ENCODE data around the gene CYP39A1. TPM values are rescaled to one million over a fixed set of nuclear protein-coding genes. Genes with fewer than 3 reads are reported as not detected.
A peak's percentile ranks its signal among the peaks of the same experiment; 100 is the strongest.

Gene CYP39A1
- total RNA-seq, 2 donors from 2014 or later, result 0.68 to 1.1 TPM

GRCh38 chr6:46505693-46506512 is 146.7 kb downstream of the CYP39A1 start:
- no peak for ATAC-seq (ENCODE audit: insufficient number of reproducible peaks, low FRiP score, low read depth)
- Histone ChIP-seq H3K27me3 (replicated peaks; ENCODE audit: insufficient read depth) (no peaks in the 10 kb centered on the region), H3K4me3 (no peak overlapping the region), H3K36me3 (no peaks in the 10 kb centered on the region), H3K4me1 (ENCODE audit: control insufficient read depth in 1 of 2, low read depth in 2 of 2) (peaks cover 32 to 95% of the 10 kb centered on the region in 2 donors), H3K27ac (peak overlapping the region; percentile 87 to 92), H3K9me3 (no peaks in the 10 kb centered on the region)
- TF ChIP-seq CTCF (IDR thresholded peaks at IDR 0.05), result no peak
- no peak for DNase-seq (ENCODE audit: low spot score)

GRCh38 chr6:46504242-46504641 is 148.4 kb downstream of the CYP39A1 start:
- Histone ChIP-seq H3K27ac (peak overlapping the region; percentile 87 to 92), H3K4me1 (ENCODE audit: control insufficient read depth in 1 of 2, low read depth in 2 of 2) (peaks cover 22 to 90% of the 10 kb centered on the region in 2 donors), H3K9me3 (no peaks in the 10 kb centered on the region), H3K4me3 (no peak overlapping the region), H3K27me3 (replicated peaks; ENCODE audit: insufficient read depth) (no peaks in the 10 kb centered on the region), H3K36me3 (no peaks in the 10 kb centered on the region)
- ATAC-seq (ENCODE audit: insufficient number of reproducible peaks, low FRiP score, low read depth), result no peak
- TF ChIP-seq CTCF (IDR thresholded peaks at IDR 0.05), result no peak
- no peak for DNase-seq (ENCODE audit: low spot score)

GRCh38 chr6:46502486-46503119 is 150.0 kb downstream of the CYP39A1 start:
- peaks cover 15 to 81% of the 10 kb centered on the region in 2 donors for H3K4me1 ChIP-seq (ENCODE audit: control insufficient read depth in 1 of 2, low read depth in 2 of 2)
- no peak overlapping the region for H3K4me3 ChIP-seq
- no peak for TF ChIP-seq CTCF (IDR thresholded peaks at IDR 0.05)
- ATAC-seq (ENCODE audit: insufficient number of reproducible peaks, low FRiP score, low read depth), result no peak
- peak overlapping the region; percentile 87 to 92 for H3K27ac ChIP-seq
- no peak for DNase-seq (ENCODE audit: low spot score)
- no peaks in the 10 kb centered on the region for H3K9me3 ChIP-seq
- H3K27me3 ChIP-seq (replicated peaks; ENCODE audit: insufficient read depth), result no peaks in the 10 kb centered on the region
- no peaks in the 10 kb centered on the region for H3K36me3 ChIP-seq

GRCh38 chr6:46501136-46502089 is 151.2 kb downstream of the CYP39A1 start:
- H3K4me1 ChIP-seq (ENCODE audit: control insufficient read depth in 1 of 2, low read depth in 2 of 2), result peaks cover 15 to 72% of the 10 kb centered on the region in 2 donors
- H3K27ac ChIP-seq, result peak overlapping the region; percentile 87 to 92
- H3K27me3 ChIP-seq (replicated peaks; ENCODE audit: insufficient read depth), result no peaks in the 10 kb centered on the region
- no peak overlapping the region for H3K4me3 ChIP-seq
- ATAC-seq (ENCODE audit: insufficient number of reproducible peaks, low FRiP score, low read depth) (peak; percentile 45), DNase-seq (ENCODE audit: low spot score) (no peak)
- H3K36me3 ChIP-seq, result no peaks in the 10 kb centered on the region
- no peak for TF ChIP-seq CTCF (IDR thresholded peaks at IDR 0.05)
- no peaks in the 10 kb centered on the region for H3K9me3 ChIP-seq

Measured in thoracic aorta (tissue), 2 donors.